GM04503 (cell line): ENCODE measurements around the gene ENOX1.
"Not testable (repeated sequence)": the region's sequence is repeated elsewhere in the genome, so short reads cannot be mapped to it uniquely, and the experiment has no call there.

Source experiments
- DNase-seq: peaks from one replicate; pipeline ENCODE4 v3.0.0-alpha.2; 2012; ENCODE audit warnings: low read depth

The ENOX1 gene

DNA sequence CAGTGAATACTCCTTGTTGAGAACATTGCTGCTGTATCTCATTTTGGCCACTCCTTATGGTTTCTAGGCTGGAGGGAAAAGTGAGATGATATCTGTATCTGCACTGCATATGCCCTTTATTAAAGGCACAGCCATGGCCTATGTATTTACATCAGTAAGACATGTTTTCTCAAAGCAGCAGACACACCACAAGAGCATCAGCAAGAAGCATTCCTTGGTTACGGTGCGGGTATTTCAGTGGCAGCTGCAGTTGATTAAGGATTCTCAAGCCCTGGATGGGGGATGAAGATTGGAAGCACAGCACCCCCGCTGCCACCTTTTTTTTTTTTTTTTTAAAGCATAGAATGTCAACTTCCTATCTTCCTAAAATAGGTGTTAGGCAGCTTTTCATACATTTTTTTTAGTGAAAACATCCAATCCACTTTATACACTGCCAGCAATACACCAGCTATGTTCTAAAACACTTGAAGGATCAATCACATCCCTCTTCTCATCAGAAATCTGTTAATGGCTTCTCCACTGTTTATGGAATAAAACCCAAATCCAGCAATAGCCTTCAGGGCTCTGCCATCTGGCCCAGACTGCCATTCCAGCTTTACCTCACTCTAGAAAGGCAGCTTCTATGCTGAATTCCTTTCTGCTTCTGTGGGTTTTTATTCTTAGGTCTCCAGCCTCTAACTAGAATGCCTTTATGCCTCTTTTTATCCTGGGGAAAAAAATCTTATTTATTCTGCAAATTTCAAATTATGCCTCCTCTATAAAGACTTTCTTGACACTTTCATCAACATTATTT, 432.4 kb downstream of the ENOX1 start:
- no peak for DNase-seq

DNA sequence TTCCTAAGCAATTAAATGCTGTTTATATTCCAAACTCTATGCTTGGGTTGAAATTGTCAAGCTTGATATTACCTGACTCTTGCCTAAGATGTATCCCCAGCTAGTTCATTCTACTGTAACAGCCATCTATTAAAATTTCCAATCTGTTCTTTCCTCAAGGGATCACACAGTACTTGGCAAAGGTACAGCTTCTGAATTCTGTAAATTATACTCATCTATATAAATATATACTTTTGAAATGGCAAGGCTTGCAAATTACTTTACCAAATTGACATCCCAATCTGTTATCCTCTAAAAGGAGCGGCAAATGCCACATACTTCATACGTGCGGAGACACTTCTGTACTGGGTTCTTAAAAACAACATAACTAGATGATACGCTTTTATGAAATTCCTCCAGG, 433.1 kb downstream of the ENOX1 start:
- no peak for DNase-seq

DNA sequence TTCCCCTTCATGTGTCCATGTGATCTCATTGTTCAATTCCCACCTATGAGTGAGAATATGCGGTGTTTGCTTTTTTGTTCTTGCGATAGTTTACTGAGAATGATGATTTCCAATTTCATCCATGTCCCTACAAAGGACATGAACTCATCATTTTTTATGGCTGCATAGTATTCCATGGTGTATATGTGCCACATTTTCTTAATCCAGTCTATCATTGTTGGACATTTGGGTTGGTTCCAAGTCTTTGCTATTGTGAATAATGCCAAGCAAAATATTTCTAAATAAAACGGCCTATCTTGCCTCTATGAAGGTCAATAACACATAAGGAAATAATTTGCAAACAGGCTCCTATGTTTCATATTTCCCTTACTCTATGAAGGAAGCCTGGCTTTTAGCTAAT, 435.2 kb downstream of the ENOX1 start:
- DNase-seq = not testable (repeated sequence)

DNA sequence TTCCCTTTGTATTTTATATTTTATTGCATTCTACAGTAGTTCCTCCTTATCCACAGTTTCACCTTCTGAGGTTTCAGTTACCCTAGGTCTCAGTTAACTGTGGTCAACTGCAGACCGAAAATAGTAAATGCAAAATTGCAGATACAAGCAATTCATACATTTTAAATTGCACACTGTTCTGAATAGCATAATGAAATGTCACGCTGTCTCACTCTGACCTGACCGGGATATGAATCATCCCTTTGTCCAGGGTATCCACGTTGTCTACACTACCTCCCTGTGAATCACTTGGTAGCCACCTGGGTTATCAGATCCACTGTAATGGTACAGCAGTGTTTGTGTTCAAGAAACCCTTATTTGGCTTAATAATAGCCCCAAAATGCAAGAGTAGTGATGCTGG, 438.4 kb downstream of the ENOX1 start:
- no peak for DNase-seq

DNA sequence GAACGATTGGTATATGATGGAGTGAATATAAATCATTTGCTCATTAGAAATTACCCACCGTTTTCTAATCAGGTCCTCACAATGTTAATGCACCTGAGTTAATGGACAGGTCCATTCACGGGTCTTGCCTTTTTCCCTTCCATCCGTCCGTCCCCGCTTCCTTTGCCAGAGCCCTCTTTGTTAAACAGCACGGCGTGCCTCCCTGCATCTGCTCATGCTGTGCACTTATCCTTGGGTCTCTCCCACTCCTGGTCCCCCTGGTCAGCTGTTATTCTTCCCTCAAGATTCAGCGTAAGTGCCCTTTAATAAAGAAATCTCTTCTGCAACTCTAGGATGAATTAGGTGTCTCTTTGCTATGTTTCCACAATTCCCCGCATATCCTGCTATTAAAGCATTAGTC, 438.9 kb downstream of the ENOX1 start:
- DNase-seq = no peak

DNA sequence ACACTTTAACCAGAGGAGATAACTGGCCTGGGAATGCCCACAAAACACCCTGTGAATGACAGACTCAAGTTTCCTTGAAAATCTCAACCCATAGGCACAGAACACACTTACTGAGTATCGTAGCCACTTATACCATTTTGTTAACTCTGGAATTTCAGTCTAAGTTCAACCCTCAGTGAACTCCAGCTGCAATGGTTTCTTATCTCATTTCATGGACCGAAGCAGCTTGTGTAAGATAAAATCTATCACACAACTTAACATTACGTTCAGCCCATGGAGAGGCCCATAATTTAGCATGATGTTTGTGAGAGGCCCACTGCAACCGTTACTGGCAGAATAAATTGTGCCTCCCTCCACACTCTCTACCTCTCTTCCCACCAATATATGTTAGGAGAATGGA, 440.3 kb downstream of the ENOX1 start:
- no peak for DNase-seq

DNA sequence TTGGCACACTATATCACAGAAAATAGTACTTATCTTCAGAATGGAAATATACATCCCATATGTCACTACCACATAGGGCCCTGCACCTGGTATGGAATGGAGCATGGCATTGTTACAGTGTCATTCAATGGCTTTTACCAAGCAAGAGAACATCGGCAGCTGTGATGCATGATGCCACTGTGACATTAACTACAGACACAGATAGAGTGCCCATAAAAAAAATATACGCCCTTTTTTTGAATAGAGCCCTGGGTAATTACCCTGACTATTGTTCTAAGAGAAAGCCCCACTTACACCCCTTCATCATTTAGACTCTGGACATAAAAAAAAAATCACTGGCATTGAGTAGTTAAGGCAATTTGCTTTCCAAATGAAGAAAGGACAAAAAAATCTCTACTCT, 443.1 kb downstream of the ENOX1 start:
- DNase-seq = no peak

DNA sequence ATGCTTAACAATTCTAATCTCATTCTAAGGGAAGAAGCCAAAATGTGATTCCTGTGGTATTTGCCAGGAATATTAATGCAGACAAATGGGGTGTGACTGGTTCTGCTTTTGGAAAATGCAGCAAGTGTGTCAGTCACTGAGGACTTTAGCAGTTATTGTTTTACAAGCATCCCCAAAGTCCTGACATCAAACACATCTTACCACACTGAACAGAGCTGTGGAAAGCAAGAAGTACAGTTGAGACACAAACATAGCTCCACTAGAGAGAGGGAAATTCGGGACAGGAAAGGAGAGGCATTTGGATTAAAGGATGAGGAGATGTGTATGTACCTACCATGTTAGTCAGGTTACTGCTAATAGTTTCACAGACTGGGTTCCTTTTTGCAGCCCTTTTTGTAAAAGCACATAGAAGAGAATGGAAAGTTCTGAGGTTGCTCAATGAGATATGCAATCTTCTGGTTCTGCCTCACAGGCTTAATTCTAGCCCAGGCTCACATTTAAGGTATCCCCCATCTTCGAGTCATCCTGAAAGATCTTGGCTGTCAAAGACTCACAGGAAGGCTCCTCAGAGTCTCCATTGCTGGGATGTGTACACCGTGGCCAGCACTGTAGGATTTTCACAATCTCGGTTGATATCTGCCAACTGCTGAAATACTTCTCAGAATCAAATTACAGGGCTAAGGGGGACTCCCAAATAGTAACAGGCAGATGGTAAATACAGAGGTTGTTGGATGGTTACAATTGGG, 446.8 kb downstream of the ENOX1 start:
- no peak for DNase-seq

DNA sequence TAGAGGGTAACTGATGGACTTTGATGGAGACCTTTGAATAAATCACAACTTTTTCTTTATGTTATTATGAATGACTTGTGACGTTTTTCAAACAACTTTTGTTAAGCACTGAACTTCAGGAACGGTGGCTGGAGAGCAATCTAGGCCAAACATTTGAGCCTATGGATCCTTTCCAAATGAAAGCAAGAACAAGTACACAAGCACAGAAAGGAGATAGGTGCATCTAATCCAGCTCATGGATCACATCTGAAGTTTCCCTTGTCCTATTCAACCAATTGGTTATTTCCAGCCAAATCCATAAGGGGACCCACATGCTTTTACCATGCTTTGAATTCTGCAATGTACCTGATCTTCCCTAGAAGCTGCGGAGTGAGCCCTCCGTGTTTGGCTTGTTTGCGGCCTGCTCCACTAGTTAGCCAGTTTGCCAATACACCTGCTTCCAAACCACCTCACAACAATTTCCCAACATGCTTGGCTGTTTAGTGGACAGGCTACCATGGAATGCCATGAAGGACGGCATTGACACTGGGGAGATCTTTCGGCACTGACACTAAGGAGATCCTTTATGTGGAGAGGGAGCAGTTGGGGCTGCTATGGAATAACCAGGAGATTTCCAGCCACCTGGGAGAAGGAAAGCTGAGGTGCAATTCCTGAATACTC, 447.5 kb downstream of the ENOX1 start:
- DNase-seq = no peak

DNA sequence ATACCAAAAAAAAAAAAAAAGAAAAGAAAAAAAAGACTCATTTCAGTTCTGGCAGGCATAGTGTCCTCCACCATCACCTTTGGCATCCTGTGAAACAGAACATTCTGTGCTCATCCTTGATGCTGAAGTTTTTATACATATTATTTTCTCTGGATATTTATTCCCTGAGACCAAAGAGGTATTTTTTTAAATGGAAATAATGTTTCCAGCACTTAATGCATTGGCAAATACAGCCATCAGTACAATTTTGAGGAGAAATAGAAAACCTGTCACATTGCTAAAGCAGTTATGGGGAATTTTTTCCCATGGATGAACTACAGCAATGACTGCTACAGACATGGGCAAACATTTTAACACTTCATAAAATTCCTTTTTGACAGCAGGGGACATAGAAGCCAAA, 451.0 kb downstream of the ENOX1 start:
- no peak for DNase-seq

DNA sequence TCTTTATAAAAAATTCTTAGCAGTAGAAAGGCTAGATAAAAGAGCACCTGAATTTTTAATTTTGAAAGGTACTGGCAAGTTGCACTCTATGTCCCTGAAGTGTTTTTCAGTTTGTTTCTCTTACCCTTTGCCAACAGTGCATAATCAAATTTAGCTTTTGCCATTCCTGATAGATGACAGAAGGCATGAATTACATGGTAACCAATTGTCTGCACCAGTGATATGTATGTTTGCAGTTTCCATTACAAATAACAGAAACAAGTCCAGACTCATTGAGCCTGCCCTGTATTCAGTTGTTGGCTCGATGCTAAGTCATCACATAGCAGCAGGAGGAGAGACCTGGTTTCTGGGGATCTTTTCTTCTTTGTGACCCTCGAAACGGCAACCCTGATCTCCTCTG, 453.6 kb downstream of the ENOX1 start:
- DNase-seq = no peak

DNA sequence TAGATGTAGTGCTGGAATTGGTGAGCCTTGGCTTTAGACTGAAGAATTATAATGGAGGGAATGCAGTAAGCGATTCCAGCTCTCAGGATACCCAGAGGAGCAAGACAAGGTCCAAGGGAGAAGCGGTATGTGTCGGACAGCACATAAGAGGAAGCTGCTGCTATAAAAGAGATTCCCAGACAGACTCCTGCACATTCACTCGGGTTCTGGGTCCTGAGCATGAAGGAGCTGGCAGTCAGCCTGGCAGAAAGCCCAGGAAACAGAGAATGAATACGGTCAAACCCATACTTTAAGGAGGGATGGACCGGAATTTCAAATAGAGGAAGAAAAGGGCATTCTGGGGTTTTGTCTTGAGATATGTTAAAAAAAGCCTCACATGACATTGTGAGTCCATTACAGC, 455.1 kb downstream of the ENOX1 start:
- no peak for DNase-seq

DNA sequence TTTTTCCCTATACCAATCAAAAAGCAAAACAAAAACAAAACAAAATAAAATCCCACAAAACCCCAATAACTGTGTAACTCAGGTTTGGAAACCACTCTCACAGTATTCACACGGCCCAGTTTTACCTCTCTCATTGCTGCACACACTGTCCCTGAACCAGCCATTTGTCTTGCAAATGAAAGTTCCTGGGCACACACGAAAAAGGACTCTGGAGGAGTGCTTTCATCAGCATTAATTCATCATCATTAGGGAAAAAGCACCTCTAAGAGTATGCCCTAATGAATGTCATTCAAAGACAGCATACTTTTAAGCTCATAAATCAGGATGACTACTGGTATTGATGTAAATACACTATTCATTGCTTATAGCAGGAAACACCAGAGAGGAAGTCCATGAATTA, 457.1 kb downstream of the ENOX1 start:
- DNase-seq = no peak

DNA sequence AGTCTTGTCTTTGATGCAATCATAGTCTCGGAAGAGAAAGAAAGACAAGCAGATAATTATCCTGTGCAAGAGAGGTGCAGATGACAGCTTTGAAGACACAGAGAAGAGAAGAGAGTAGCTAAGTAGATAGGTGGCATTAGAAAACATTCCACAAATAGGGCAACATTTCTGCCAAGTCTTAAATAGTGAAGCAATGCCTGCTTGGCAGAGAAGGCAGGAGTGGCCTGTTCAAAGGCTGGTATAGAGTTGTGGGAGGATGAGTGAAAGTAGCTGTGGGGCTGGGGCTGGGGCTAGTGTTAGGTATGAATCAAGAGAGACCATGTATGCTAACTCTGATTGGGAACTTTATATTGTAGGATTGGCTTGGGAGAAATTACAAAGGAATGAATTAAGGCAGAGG, 457.9 kb downstream of the ENOX1 start:
- no peak for DNase-seq

DNA sequence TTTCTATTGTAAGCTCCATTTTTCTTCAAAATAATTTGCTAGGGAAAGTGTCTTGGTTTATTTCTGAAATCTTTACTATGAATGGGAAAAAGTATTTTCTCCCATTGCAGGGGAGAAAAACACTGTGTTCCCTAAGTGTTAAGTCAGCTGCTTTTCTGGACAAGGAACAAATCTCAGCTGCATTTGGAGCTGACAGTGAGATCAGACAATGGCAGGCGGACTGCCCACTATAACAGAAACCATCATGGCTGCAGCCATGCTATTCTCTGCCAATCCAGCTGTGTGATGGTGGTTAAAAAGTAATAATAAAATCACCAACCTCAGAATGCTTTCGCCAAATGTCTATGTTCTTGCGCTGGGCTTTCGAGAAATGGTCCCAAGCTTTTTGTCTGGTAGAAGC, 460.7 kb downstream of the ENOX1 start:
- DNase-seq = no peak

DNA sequence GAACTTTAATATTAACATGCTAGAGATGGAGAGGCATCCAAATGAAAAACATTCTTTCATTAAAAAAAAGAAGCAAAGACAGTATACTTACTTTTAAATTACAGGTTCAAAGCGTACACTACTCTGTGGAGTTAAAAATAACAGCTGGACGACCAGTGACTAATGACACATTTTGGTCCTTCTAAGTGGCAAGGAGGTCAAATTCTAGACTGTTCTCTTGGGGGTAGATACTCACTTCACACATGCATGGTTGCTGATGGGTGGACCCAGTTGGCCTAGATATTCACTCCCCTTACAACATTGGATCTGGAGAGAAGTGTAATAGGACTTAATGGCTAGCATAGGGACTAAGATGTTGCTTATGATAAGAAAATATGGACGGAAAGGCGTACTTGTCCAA, 461.1 kb downstream of the ENOX1 start:
- DNase-seq = no peak

DNA sequence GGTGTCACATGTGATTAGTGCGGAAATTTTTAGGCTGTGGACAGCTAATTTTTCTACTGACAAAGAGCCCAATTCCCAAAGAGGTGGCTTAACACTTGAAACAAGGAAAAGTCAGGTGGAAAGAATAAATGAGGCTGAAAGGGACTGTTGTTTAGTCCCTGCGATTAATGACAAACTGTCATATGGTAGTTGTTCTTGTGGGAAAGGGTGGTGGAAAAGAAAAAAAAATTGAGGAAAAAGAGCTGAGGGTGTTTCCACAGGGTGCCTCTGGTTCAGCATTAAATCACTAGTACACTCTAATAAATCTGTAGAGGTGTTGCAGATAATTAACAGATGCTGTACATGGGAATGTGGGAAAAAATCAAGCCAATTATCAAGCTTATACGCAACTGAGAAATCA, 462.6 kb downstream of the ENOX1 start:
- DNase-seq = no peak

DNA sequence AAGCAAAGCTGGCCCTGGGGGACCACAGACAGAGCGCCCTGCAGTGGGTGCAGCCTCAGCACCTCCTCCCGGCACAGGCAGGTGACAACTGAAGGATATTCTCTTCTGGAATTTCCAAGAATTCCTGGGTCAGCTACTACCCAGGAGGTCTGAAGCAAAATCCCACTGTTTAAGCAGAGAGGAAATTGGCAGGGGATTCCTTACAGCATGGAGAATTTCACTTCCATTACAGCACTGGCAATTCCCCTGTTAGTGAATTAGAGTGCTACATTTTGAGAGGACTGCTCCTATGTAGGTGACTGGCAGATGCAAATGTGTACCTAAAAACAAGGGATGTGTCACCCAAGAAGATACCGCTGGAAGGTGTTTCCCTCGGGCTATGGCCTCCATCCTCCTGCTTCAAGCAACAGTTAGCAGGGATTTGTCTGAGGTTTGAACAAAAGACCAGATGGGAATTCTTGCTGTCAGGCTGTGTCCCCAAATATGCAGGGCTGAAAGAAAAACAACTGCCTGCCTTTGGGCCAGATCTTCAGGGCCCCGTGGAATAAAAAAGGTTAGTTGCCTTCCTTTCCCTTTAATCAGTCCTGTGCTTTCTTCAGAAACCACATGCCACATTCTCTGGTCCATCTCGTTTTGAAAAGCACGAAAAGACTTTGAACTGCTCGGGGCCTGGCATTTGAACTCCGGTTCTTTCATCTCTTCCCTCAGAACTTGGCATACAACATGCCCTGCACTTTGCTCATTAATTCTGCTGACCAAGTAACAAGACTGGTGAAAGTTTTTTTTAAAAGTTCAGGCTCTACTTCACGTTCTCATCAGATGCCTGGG, 466.9 kb downstream of the ENOX1 start:
- DNase-seq = no peak

DNA sequence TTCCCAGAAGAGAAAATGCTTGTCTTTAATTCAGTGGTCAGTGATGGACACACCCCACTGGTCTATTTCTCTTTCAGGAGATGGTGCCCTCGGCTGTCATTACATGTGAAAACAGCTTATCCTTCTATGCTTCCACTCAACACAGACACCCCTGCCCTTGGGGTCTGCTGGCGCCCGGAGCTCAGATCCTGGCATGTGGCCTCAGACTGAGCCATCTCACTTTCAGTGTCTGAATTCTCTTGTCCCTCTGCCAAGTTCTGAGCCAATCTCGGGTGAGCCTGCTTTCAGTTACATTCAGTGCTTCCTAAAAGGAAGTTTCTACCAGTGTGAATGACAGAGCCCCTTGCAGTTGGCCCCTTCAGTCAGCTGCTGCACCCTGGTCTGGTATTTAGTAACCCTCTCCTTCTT, 469.8 kb downstream of the ENOX1 start:
- DNase-seq = no peak

DNA sequence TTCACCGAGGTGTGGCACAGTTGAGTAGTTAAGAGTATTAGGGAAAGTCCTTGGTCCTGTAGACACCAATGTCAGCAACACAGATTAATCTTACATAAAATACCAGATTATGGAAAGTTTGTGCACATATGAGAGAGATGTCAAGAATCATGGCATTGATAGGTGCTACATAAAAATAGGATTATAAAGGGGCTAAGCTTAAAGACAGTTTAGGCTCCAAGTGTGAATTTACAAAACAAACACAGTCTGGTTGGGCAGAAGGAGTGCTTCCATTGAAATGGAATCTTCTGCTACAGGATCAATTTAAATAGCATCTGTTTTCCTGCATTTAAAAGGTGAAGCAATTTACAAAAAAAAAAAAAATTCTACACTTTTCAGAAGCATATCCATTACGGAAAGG, 470.5 kb downstream of the ENOX1 start:
- no peak for DNase-seq

DNA sequence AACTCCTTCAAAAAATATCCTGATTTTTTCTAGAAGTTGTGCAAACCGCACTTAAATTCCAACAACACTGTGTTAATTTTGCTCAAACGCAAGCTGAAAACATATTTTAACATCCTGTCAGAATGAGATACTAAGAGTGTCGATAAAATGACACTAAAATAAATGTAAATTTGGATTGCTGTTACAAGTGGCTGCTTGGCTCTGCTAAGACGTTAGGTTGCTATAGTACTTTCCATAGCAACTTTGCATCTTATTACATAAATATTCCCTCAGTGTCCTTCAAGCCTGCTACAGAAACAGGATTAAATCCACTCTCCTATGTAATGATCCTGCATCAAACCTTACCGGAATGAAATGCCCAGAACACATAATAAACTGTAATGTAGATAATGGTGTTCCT, 471.2 kb downstream of the ENOX1 start:
- no peak for DNase-seq

DNA sequence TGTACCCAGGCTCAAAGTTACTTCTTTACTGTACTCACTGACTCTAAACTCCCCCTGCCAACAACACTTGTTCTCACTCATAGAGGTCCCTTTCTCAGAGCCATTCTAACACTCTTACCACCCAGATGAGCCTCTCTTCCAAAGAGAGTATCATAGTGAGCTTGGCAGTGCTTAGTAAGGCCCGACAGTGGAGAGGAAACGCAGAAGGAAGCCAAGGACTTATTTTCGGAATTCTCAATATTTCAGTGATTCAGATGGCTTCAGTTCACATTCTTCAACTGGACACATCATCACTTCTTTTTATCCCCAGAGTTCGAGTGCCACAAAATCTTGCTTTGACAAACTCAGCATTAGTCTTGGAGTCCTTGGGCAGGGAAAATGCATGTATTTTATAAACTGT, 477.5 kb downstream of the ENOX1 start:
- no peak for DNase-seq
